Right kidney (tissue), 1 donor: Measurements from ENCODE around the gene ATG2A.

Source experiments
- DNase-seq: peaks from one replicate; pipeline ENCODE4 v3.0.0-alpha.2; 2016

The ATG2A gene

DNA sequence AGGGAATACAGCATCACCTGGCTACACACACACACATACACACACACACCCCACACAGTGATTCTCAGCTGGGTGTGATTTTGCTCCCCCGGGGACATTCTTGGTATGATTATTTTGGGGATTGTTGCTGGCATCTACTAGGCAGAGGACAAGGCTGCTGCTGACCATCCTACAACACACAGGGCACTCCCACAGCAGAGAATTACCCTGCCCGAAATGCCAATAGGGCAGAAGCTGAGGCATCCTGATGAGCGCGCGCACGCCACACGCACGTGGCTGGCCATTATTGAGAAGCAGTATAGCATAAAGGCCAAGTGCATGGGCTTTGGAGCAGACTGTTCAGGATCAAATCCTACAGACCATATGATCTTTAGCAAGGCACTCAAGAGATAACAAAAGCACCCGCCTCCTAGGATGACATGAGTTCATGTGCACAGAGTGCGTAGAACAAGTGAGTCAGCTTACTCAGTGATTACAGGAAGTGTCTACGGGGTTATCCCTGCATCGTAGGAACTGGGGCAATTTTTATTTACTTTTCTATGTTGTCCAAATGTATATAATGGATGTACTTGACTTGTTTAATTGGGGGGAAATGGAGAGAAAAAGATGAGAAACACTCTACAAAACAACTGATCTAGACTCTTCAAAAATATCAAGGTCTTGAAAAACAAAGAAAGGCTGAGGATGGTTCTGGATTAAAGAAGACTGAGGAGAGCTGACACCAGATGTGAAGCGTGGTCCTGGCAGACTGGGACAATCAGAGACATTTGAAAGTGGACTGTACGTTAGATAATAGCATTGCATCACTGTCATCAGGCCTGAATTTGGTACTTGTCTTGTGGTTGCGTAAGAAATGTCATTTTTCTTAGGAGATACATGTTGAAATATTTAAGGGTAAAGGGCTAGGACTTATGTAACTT lies 31.4 kb downstream of the ATG2A start:
- no peak for DNase-seq

DNA sequence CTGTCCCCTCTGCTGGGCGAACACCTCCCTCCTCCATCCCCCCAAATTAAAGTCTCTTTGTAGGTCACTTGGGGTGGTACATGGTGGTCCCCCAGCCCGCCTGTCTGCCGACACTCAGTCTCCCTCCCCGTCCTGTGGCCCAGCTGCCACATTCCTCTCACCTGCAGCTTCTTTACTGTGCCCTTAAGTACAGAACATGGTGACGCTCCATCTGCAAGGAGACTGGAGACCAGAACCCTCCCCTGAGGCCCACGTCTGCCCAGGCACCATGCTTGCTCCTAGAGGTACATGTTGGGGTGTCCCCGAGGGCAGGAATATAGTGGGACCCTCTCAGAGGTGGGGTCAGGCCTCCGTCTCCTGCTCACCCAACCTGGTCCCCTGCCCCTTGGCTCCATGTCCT lies 33.0 kb downstream of the ATG2A start:
- DNase-seq, result no peak

GRCh38 chr11:64883575-64883974 lies 33.4 kb downstream of the ATG2A start:
- no peak for DNase-seq

- DNase-seq, result no peak
Observed at GRCh38 chr11:64882243-64882642, 34.8 kb downstream of the ATG2A start.

GRCh38 chr11:64881476-64881875 lies 35.5 kb downstream of the ATG2A start:
- no peak for DNase-seq

- no peak for DNase-seq
Observed at GRCh38 chr11:64880240-64881001, 36.6 kb downstream of the ATG2A start.

GRCh38 chr11:64879244-64879900 lies 37.6 kb downstream of the ATG2A start:
- no peak for DNase-seq

DNA sequence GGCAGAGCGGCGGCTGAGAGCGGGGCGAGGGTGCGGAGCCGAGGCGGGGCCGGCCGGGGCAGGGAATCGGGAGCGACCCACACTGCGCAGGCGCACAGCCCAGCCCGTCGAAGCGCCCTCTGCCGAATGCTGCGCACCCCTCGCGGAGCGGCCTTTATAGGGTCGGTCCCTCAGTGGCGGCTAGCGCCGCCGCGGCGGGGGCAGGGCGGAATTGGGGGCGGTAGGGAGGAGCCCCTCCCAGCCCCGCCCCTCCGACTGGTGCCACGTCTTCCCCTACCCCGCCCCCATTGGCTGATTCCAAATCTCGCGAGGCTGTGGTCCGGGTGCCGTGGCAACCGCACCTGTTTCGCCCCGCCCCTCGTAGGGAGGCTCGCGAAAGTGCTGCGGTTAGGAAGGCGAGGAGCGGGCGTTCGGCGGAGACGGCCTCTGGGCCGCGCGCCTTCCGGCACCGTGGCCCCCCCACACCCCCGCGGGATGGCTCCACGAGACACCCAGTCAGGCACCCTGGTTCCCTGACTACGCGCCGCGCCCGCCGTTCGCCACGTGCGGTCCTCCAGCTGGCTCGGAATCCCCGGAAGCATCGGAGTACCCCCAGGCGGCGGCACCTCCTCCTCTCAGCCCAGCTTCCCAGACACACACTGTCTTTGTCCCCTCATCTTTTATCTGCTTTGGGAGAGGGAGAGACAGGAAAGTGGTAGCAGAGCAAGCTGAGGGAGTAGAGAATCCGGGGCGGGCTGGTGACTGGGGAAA lies 38.3 kb downstream of the ATG2A start, which contains the start of gene EHD1:
EHD1 (minus strand) TSS at position 128 of the 750 bp plus-strand sequence. CDS start 157 bp downstream, outside the sequence.
- DNase-seq, result peak; percentile 96

DNA sequence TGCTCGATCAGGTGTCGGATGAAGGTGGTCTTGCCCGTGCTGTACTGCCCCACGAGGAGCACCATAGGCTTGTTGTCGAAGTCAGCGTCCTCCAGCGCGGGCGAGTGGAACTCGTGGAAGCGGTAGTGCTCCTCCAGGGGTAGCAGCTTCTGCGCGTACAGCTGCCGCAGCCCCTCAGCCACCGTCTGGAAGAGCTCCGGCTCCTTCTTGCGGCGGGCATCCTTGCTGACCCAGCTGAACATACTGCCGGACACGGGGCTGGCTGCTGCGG lies 38.9 kb downstream of the ATG2A start:
- DNase-seq, result no peak

- DNase-seq, result no peak
Observed at GRCh38 chr11:64877390-64878222, 39.4 kb downstream of the ATG2A start.

DNA sequence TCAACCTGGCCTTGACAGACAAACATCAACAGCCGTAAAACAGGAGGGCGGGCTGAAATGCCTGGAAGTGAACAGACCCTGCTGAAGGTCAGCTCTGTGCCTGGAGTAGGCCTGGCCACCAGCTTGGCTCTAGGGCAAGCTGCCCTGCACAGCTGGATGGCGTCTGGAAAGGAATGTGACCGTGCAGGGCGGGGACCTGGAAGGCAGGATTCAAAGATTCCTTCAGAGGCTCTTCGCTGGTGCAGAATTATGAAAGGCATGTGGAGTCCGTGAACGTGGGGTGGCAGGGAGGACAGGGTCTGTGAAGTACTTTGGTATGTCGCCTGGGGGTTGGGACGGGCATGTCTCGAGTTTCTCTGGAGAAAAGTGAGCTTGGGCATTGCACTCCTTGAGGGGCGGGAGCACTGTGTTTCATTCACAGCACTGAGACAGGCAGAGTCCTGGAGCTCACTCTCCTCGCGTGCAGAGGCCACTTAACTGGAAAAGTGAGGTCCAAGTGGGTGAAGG lies 40.1 kb downstream of the ATG2A start:
- peak; percentile 46 for DNase-seq

DNA sequence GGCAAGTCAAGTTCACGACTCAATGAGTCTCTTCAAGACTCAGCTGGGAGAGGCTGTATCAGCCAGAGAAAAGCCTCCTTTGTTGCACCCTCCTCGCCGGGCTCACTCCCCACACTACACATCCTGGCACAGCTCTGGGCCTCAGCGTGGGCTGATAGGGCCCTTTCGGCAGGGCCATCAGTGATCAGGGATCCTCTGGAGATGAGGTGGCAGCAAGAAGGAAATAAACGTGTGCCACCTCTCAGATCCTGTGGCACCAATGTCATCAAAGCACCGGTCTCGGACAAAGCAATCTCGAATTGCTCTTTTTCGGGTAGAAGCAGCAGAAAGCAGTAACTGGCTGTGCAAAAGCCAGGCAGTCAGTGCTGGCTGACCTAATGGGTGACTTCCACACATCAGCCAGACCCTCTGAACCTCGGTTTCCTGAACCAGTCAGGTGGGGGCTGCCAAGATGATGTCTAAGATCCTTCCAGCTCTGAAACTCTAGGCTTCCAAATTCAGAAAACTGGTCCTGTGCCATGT lies 40.7 kb downstream of the ATG2A start:
- no peak for DNase-seq

GRCh38 chr11:64875369-64876228 lies 41.4 kb downstream of the ATG2A start:
- DNase-seq, result no peak

DNA sequence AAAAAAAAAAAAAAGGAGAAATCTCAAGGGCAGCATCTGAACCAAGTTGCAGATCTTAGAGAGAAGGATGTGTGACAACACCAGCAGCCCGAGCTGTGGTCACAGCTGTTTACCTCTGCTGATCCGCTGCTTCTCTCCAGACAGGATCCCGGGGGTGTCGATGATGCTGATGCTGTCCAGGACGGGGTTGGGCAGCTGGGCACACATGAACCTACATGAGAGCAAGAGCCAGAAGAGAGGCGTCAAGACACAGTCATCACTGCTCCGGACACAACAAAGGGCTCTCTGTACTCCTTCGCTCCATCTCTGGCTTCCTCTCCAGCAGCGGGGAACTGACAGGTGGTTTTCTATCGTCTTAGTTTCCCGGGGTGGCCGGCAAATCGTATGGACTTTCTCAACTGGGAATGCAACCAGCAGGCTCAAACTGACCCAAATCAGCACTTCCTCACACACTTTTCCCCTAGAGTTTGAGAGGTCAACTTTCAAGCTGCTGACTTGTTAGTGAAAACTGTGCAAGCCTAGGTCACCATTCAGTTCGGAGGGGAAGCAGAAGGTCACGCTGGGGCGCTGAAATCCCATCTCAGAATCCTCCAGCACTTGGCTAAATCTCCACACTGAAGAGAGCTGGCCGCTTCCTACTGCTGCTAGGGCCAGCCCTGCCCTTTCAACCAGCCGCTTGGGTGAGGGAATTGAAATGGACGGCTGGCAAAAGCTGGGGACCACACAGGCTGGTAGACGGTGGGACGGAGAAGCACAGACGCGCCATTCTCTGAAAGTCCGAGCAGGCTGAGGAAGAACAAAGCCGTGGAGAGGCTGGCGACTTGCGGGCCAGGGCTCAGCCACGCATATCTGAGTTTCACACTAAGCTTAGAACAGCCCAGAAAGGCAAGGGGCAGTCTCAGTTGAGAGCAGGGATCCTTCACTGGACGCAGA lies 42.4 kb downstream of the ATG2A start:
- DNase-seq, result no peak

DNA sequence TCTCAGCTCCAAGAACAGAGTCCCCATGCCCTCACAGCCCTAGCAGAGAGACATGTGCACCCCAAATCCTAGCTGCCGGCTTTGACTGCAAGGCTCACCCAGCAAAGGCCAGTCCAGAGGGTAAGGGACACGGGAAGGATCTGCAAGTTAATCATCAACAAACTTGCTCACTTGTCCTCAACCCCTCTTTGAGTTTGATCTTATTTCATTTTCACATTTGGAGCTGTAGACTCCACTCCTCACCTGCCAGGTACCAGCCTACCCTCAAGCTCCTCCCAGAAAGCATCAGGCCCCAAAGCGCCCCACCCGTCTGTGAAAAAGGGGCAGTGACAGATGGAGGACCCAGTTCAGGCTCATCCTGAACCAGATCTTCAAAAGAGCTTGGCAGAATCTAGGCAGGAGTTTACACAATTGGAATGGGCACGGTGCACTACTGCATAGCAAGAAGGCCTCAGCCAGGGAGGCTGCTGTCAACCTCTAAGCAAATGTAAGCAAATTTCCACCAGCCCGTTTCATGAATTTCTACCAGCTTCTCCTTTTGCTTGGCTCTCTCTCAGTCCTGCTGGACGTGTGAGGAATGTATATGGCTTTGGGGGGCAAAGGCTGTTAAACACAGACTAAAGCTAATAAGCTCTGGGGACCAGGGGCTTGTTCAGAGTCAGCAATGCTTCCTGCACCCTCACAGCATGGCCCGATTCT lies 44.1 kb downstream of the ATG2A start:
- no peak for DNase-seq

DNA sequence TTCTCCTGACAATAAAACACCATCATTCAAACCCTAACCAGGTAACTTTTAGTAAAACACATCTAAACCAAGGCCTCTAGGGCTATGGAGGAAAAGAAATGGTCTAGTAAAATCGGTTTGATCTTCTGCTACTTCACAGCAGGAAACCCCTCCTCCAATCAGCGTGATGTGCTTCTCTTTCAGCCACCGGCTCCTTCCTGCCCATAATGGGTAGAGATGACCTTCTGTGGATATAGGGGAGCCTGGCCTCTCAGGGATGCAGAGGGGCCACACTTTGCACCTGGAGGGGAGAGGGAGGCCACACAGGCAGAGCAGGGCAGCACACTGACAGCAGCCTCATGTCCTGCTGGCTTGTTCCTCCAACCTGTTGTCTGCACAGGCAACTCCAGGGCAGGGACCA lies 45.5 kb downstream of the ATG2A start:
- DNase-seq, result no peak

DNA sequence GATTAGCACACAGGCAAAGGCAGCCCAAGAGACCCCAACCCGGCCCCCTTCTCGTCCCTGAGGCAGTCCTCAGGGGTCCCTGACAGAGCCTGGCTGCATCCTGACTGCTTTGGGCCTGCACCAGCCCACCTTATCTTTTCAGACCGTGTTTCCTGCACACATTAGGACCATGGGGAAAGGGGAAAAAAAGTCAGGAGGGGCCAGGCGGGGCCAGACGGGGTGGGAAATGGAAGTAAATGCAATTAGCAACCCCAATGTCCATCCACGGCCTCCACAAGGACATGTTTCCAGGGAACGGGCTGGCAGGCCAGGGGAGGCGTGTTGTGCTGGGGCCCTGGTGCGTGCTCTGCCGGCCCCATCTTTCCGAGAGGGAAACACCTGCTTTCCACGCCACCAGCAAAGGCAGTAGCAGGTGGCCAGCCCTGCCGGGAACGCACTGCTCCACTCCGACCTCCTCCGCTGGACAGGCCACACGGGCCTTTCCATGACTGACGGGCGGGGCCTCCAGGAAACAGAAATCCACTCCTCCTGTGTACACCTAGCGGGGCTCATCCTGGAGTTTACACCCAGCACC lies 46.0 kb downstream of the ATG2A start:
- DNase-seq, result no peak
